Bronchus fibroblast of lung (primary cell): ENCODE measurements around the gene CCP110. TPM values are rescaled to one million over a fixed set of nuclear protein-coding genes. Genes with fewer than 3 reads are reported as not detected.

ENCODE experiments used
- total RNA-seq: library from RNA; depleted of rRNA; stranded (reverse); fragments of >200 nt; gene quantifications from 2 replicates; pipeline ENCODE4 v1.2.3, GENCODE V29; 2015

CCP110 gene
- 5.6 and 5.9 TPM in 2 replicates for total RNA-seq

GRCh38 chr16:19523559-19524355, at the start of gene CCP110:
CCP110 (plus strand) TSS chr16:19523942; CDS start chr16:19527882, 3,940 bp downstream.

GRCh38 chr16:19521471-19522396, 2.0 kb upstream of the CCP110 start, which contains the start of gene GDE1:
GDE1 (minus strand) TSS chr16:19522098; CDS start chr16:19521964, 134 bp downstream.

GRCh38 chr16:19555186-19555937, 31.6 kb downstream of the CCP110 start, which contains the start of gene VPS35L:
VPS35L (plus strand) TSS chr16:19555703; CDS start chr16:19555730, 27 bp downstream.

Other genes starting within 250 kb of the CCP110 start
- not detected in 2 replicates for gene CLEC19A, start 238.2 kb upstream of the CCP110 start, total RNA-seq
- not detected in 2 replicates for gene TMC5, start 106.1 kb upstream of the CCP110 start, total RNA-seq
- gene GDE1, start 1.8 kb upstream of the CCP110 start, total RNA-seq: 43.5 and 45.0 TPM in 2 replicates
- gene VPS35L, start 31.8 kb downstream of the CCP110 start, total RNA-seq: 35.8 and 37.5 TPM in 2 replicates
- 7.6 and 10.8 TPM in 2 replicates for gene KNOP1, start 194.3 kb downstream of the CCP110 start, total RNA-seq
- gene IQCK, start 194.3 kb downstream of the CCP110 start, total RNA-seq: 7.1 and 9.2 TPM in 2 replicates